PFSK-1 (cell line): ENCODE results near the gene ZNF19.

Experiments
- FOXP2 ChIP-seq: optimal IDR thresholded peaks from 2 replicates; pipeline ENCODE3; 2011; ENCODE audit warnings: borderline replicate concordance, control low read depth, inconsistent platforms; ENCODE audit not compliant: insufficient read depth; ENCODE audit errors: extremely low read length, extremely low read depth
- POLR2AphosphoS5 ChIP-seq: IDR thresholded peaks from 2 replicates; pipeline ENCODE4 v1.6.1; 2012; ENCODE audit warnings: low read depth, mild to moderate bottlenecking, control low read depth, low read length, moderate library complexity
- SIN3A ChIP-seq: IDR thresholded peaks from 2 replicates; pipeline ENCODE4 v1.6.1; 2012; ENCODE audit warnings: mild to moderate bottlenecking, low read length, moderate library complexity, borderline replicate concordance; ENCODE audit not compliant: insufficient read depth
- TAF1 ChIP-seq: IDR thresholded peaks from 2 replicates; pipeline ENCODE4 v1.6.1; 2012; ENCODE audit warnings: low read length, control low read depth, borderline replicate concordance; ENCODE audit not compliant: insufficient read depth
- TF ChIP-seq, protein P1 (sequence below), 2 experiments: IDR thresholded peaks; 2 replicates each; pipeline versions ENCODE4 v1.6.1 to v1.8.0; 2011 to 2012; ENCODE audit warnings: low read depth in 2 of 2, low read length in 2 of 2, control low read depth in 1 of 2, inconsistent platforms in 1 of 2, mild to moderate bottlenecking in 1 of 2, moderate library complexity in 1 of 2; ENCODE audit not compliant: insufficient read depth in 1 of 2

The ZNF19 gene

DNA sequence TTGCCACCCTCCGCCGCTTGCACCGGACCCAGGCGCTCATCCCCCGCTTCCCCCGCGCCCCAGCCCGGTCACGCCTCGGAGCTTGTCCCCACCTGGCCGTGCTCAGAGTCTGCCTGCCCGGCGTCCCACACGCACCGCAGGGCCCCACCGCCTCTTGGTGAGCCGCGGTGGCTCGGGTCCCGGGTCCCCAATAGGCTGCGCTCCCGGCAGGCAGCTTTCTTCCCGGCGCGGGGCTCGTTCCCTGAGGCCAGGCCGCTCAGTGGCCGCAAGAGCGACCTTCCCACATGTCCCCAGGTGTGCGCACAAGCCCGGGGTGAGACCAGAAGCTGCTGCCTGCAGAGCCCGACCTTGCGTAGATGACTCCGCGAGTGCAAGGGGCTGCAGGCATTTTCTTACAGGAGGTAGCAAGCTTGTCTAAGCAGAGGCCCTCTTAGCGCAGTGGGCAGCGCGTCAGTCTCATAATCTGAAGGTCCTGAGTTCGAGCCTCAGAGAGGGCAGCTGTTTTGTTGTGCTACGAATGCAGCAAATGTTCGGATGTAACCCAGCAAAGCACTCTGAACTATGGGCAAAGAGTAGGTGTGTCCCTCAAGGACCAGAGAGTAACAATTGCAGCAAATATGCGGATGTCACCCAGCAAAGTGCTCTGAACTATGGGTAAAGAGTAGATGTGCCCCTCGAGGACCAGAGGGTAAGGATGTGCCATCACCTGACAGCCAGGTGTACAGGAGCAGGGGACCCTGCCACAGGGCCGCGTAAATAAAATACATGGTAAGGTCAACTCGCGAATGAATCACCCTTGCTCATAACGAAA, 62.9 kb downstream of the ZNF19 start:
- TF ChIP-seq FOXP2 (no peak), POLR2AphosphoS5 (no peak), TAF1 (no peak)

DNA sequence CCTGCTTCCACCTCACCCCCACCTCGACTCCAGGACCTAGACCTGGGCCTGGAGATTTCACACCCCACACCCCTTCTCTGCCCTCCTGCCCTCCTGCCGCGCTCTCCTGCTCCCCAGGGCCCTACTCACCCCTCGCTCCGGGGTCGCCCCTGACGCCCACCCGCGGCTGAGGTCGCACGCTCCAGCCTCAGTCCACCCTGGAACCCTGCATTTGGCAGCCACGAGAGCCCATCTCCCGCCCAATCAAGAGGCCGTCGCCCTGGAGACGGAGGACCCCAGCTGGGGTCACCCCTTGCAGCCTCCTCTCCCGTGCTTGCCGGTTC, 63.4 kb downstream of the ZNF19 start:
- TF ChIP-seq, protein P1, sequence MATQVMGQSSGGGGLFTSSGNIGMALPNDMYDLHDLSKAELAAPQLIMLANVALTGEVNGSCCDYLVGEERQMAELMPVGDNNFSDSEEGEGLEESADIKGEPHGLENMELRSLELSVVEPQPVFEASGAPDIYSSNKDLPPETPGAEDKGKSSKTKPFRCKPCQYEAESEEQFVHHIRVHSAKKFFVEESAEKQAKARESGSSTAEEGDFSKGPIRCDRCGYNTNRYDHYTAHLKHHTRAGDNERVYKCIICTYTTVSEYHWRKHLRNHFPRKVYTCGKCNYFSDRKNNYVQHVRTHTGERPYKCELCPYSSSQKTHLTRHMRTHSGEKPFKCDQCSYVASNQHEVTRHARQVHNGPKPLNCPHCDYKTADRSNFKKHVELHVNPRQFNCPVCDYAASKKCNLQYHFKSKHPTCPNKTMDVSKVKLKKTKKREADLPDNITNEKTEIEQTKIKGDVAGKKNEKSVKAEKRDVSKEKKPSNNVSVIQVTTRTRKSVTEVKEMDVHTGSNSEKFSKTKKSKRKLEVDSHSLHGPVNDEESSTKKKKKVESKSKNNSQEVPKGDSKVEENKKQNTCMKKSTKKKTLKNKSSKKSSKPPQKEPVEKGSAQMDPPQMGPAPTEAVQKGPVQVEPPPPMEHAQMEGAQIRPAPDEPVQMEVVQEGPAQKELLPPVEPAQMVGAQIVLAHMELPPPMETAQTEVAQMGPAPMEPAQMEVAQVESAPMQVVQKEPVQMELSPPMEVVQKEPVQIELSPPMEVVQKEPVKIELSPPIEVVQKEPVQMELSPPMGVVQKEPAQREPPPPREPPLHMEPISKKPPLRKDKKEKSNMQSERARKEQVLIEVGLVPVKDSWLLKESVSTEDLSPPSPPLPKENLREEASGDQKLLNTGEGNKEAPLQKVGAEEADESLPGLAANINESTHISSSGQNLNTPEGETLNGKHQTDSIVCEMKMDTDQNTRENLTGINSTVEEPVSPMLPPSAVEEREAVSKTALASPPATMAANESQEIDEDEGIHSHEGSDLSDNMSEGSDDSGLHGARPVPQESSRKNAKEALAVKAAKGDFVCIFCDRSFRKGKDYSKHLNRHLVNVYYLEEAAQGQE (IDR thresholded peaks at IDR 0.05; ENCODE audit: insufficient read depth in 1 of 2, low read depth in 2 of 2, low read length in 2 of 2), result no peak
- no peak for TF ChIP-seq SIN3A
- TF ChIP-seq TAF1, result no peak
- no peak for TF ChIP-seq POLR2AphosphoS5

DNA sequence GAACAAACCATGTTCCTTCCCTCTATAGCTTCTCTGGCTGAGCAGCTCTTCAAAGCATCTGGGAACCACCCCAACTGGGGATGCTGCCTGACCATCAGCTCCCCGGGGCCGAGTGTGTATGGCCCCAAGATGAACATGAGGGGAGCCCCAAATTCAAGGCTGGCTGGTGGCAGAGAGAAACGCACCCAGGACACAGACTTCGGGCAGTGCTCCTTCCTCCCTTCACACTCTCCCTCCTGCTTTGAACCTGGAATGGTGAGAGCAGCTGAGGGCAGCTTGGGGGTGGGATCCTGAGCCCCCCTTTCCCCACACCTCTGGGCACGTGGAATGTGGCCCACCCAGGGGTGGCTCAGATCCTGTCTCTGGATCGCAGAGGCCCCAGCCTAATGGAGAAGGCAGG, 64.5 kb downstream of the ZNF19 start:
- TF ChIP-seq SIN3A (no peak), POLR2AphosphoS5 (no peak)
- TF ChIP-seq, protein P1 (IDR thresholded peaks at IDR 0.05; ENCODE audit: insufficient read depth in 1 of 2, low read depth in 2 of 2, low read length in 2 of 2), result no peak

DNA sequence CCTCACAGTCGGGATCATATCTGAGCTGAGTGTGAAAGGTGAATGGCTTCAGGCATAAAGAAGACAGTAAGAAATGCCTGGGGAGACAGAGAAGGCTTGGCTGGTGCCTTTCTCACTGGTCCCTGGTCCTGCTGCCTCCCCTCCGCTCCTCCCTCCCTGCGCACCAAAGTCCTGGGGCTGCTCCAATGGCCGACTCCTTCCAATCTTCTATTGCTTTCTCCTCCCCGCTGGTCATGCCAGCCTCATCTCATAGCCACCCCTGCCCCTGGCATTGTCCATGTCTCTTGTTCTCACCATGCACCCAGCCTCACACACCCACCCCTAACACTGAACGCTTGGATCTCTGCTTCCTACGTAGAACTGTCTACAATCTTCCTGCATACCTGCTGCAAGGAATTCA, 65.3 kb downstream of the ZNF19 start:
- TF ChIP-seq TAF1, result no peak
- TF ChIP-seq SIN3A, result no peak
